HepG2 (cell line): ENCODE results near the gene ULK4. TPM values are rescaled to one million over a fixed set of nuclear protein-coding genes. Genes with fewer than 3 reads are reported as not detected.
A peak's percentile ranks its signal among the peaks of the same experiment; 100 is the strongest.

Source experiments
- ATAC-seq: fragments of 200-7000 bp; cut with Tn5 transposase; 3 replicates; pipeline ENCODE4 v1.9.1; 2020; ENCODE audit warnings: mild to moderate bottlenecking, moderate library complexity
- BruUV-seq: library from RNA; stranded (reverse); fragments of 400-500 nt; replicated peaks from 2 replicates; lab custom pipeline; 2021; lab: Mats Ljungman, UMichigan
- CTCF ChIA-PET: fragments of 300-600 bp; formaldehyde crosslinking; extraction: SDS; loops from one replicate; lab custom pipeline; 2021; ENCODE audit warnings: low total read pairs, inconsistent platforms, low intra/inter-chr PET ratio; lab: Yijun Ruan, JAX
- POLR2A ChIA-PET: fragments of 350-600 bp; sonication (Branson Sonifier 250); formaldehyde crosslinking; loops from one replicate; lab custom pipeline; 2020; ENCODE audit warnings: antibody characterized with exemption, inconsistent platforms; lab: Yijun Ruan, JAX
- DNase-seq: peaks from one replicate; pipeline ENCODE4 v3.0.0-alpha.2; 2015; ENCODE audit warnings: low spot score
- FAIRE-seq: peaks from 3 replicates; lab custom pipeline; 2011; peaks lifted over from hg19 to GRCh38; lab: Jason Lieb, UNC
- H2AFZ ChIP-seq: one replicate; pipeline ENCODE4 v1.6.1; 2011; ENCODE audit warnings: low read length, inconsistent platforms
- H3K27ac ChIP-seq: fragments of 300-600 bp; 3 replicates; pipeline ENCODE4 v1.8.0; 2011; ENCODE audit warnings: mixed run types, mild to moderate bottlenecking, mixed read lengths, low read length, inconsistent platforms; ENCODE audit not compliant: insufficient read depth; ENCODE audit errors: extremely low read length
- H3K27me3 ChIP-seq, 2 experiments: fragments of 200-600 bp in 1 of 2; 2 replicates in 1 of 2; 3 replicates in 1 of 2; pipeline versions ENCODE4 v1.6.0 to v1.8.0; 2011; ENCODE audit warnings: low read length in 2 of 2, mild to moderate bottlenecking in 2 of 2, moderate library complexity in 2 of 2, inconsistent platforms in 1 of 2; ENCODE audit not compliant: insufficient read depth in 2 of 2, control insufficient read depth in 1 of 2
- H3K36me3 ChIP-seq, 2 experiments: fragments of 200-600 bp in 1 of 2; replicated peaks in 1 of 2; 2 replicates in 1 of 2; 3 replicates in 1 of 2; pipeline versions ENCODE4 v1.5.1 to v1.8.0; 2011; ENCODE audit warnings: low read length in 2 of 2, inconsistent platforms in 1 of 2; ENCODE audit not compliant: insufficient read depth in 2 of 2, control insufficient read depth in 1 of 2
- H3K4me1 ChIP-seq: 2 replicates; pipeline ENCODE4 v1.5.1; 2012; ENCODE audit warnings: low read length, inconsistent platforms; ENCODE audit not compliant: insufficient read depth
- H3K4me2 ChIP-seq: 2 replicates; pipeline ENCODE4 v1.6.0; 2011; ENCODE audit warnings: low read depth, low read length, inconsistent platforms
- H3K4me3 ChIP-seq, 3 experiments: fragments of 200-600 bp in 1 of 3; sonication (generic), shearing (Covaris generic) in 1 of 3; replicated peaks in 1 of 3; 2 replicates each; pipeline ENCODE4 v1.5.1; 2011 to 2016; ENCODE audit warnings: low read length in 3 of 3, inconsistent platforms in 2 of 3, low read depth in 2 of 3, mild to moderate bottlenecking in 2 of 3, control low read depth in 1 of 3, mixed read lengths in 1 of 3; ENCODE audit not compliant: insufficient read depth in 1 of 3
- H3K79me2 ChIP-seq: one replicate; pipeline ENCODE4 v1.6.1; 2011; ENCODE audit warnings: low read length, inconsistent platforms; ENCODE audit not compliant: insufficient read depth
- H3K9ac ChIP-seq: 2 replicates; pipeline ENCODE4 v1.6.0; 2011; ENCODE audit warnings: mild to moderate bottlenecking, low read depth, low read length, inconsistent platforms; ENCODE audit not compliant: insufficient read depth
- H3K9me3 ChIP-seq: 2 replicates; pipeline ENCODE4 v1.5.1; 2012; ENCODE audit warnings: mild to moderate bottlenecking, low read length
- H4K20me1 ChIP-seq: 2 replicates; pipeline ENCODE4 v1.6.0; 2011; ENCODE audit warnings: inconsistent platforms, mild to moderate bottlenecking, low read length, moderate library complexity; ENCODE audit not compliant: insufficient read depth
- ARID2 ChIP-seq: sonication (generic); formaldehyde crosslinking; IDR thresholded peaks from 2 replicates; pipeline ENCODE4 v1.8.1; 2022; ENCODE audit warnings: mild to moderate bottlenecking, missing genetic modification reagents, borderline replicate concordance
- CC2D1A ChIP-seq: sonication (generic); formaldehyde crosslinking; IDR thresholded peaks from 2 replicates; pipeline ENCODE4 v1.8.1; 2023; ENCODE audit warnings: mild to moderate bottlenecking, missing genetic modification reagents
- CREM ChIP-seq, 2 experiments: sonication (generic) in 1 of 2; formaldehyde crosslinking in 1 of 2; IDR thresholded peaks; 2 replicates each; pipeline versions ENCODE4 v1.4.0 to v1.6.1; 2016 to 2020; ENCODE audit warnings: antibody characterized with exemption in 1 of 2, mild to moderate bottlenecking in 1 of 2, missing genetic modification reagents in 1 of 2
- EP300 ChIP-seq, 3 experiments: sonication (generic) in 1 of 3; formaldehyde crosslinking in 1 of 3; IDR thresholded peaks; 2 replicates each; pipeline versions ENCODE4 v1.5.1 to v1.6.1; 2011 to 2020; ENCODE audit warnings: low read depth in 2 of 3, low read length in 2 of 3, borderline replicate concordance in 1 of 3, improper control_type of control experiment in 1 of 3, mild to moderate bottlenecking in 1 of 3, missing genetic modification reagents in 1 of 3, moderate library complexity in 1 of 3
- GFI1 ChIP-seq: sonication (generic); formaldehyde crosslinking; IDR thresholded peaks from 2 replicates; pipeline ENCODE4 v1.5.0; 2020; ENCODE audit warnings: missing genetic modification reagents, mild to moderate bottlenecking, borderline replicate concordance
- GZF1 ChIP-seq: sonication (generic); formaldehyde crosslinking; IDR thresholded peaks from 2 replicates; pipeline ENCODE4 v1.5.1; 2020; ENCODE audit warnings: mild to moderate bottlenecking, missing genetic modification reagents
- HDAC1 ChIP-seq: sonication (generic); formaldehyde crosslinking; IDR thresholded peaks from 2 replicates; pipeline ENCODE4 v1.5.1; 2020; ENCODE audit warnings: mild to moderate bottlenecking, missing genetic modification reagents
- HNRNPUL1 ChIP-seq: fragments of 200-400 bp; formaldehyde crosslinking; IDR thresholded peaks from 2 replicates; pipeline ENCODE4 v1.6.1; 2017; ENCODE audit warnings: low read depth, mild to moderate bottlenecking, low read length, moderate library complexity
- HOXA3 ChIP-seq: sonication (generic); formaldehyde crosslinking; IDR thresholded peaks from 2 replicates; pipeline ENCODE4 v1.5.0; 2020; ENCODE audit warnings: missing genetic modification reagents
- MAX ChIP-seq: IDR thresholded peaks from 2 replicates; pipeline ENCODE4 v1.6.1; 2012; ENCODE audit warnings: inconsistent platforms
- MEF2D ChIP-seq: sonication (generic); formaldehyde crosslinking; IDR thresholded peaks from 2 replicates; pipeline ENCODE4 v1.5.1; 2020; ENCODE audit warnings: mild to moderate bottlenecking, missing genetic modification reagents
- MLLT10 ChIP-seq: sonication (generic); formaldehyde crosslinking; IDR thresholded peaks from 2 replicates; pipeline ENCODE4 v1.4.0; 2020; ENCODE audit warnings: missing genetic modification reagents
- NR2F1 ChIP-seq, 2 experiments: fragments of 450-650 bp in 1 of 2; formaldehyde crosslinking in 1 of 2; IDR thresholded peaks; 2 replicates each; pipeline versions ENCODE4 v1.5.0 to v1.6.1; 2016 to 2020; ENCODE audit warnings: mild to moderate bottlenecking in 1 of 2, missing compliant biosample characterization in 1 of 2, missing genetic modification reagents in 1 of 2, moderate library complexity in 1 of 2
- SUZ12 ChIP-seq: fragments of 150-350 bp; IDR thresholded peaks from 2 replicates; pipeline ENCODE4 v1.6.1; 2014; ENCODE audit warnings: low read depth, low read length
- TARDBP ChIP-seq: sonication (generic); formaldehyde crosslinking; IDR thresholded peaks from 2 replicates; pipeline ENCODE4 v1.8.0; 2022; ENCODE audit warnings: mild to moderate bottlenecking, missing genetic modification reagents
- ZNF17 ChIP-seq: sonication (generic); formaldehyde crosslinking; IDR thresholded peaks from 2 replicates; pipeline ENCODE4 v1.5.0; 2020; ENCODE audit warnings: mild to moderate bottlenecking, missing genetic modification reagents
- ZNF629 ChIP-seq: sonication (generic); formaldehyde crosslinking; conservative IDR thresholded peaks from 2 replicates; pipeline ENCODE4 v1.5.0; 2020; ENCODE audit warnings: missing genetic modification reagents
- ZNF780A ChIP-seq: sonication (generic); formaldehyde crosslinking; IDR thresholded peaks from 2 replicates; pipeline ENCODE4 v1.8.0; 2022; ENCODE audit warnings: mild to moderate bottlenecking, missing genetic modification reagents, moderate library complexity
- WGBS: methylation state at CpG from one replicate; pipeline ENCODE4 v1.1.6; 2017; ENCODE audit warnings: low lambda C conversion rate; 5-methylcytosine and 5-hydroxymethylcytosine counted together
- in situ Hi-C: cut with HindIII; loops from 2 replicates; pipeline ENCODE4 v1.10.0; 2017; ENCODE audit warnings: low pct_unique_long_range_greater_than_20kb; ENCODE audit not compliant: extremely low pct_ligation_motif_present
- intact Hi-C: fragments of 100-400 bp; cut with micrococcal nuclease; formaldehyde crosslinking; loops from one replicate; pipeline ENCODE4 v1.10.0; 2022; ENCODE audit not compliant: unreplicated experiment
- polyA plus RNA-seq, 8 experiments: library from polyadenylated mRNA; depleted of rRNA in 3 of 8; stranded (reverse) in 7 of 8; unstranded in 1 of 8; fragments of >200 nt; fragmentation: Illumina TruSeq in 4 of 8; extraction: Trizol in 4 of 8; gene quantifications; 2 replicates each; pipeline versions ENCODE4 v1.2.1 to v1.2.3, GENCODE V29; 2011 to 2016; ENCODE audit warnings: low read depth in 4 of 8, missing spikeins in 1 of 8, mixed read lengths in 1 of 8; ENCODE audit not compliant: insufficient read depth in 1 of 8
- total RNA-seq, 5 experiments: library from RNA; depleted of rRNA; stranded (reverse); fragments of >200 nt; fragmentation: Illumina TruSeq; extraction: Trizol; gene quantifications; 2 replicates each; pipeline ENCODE4 v1.2.3, GENCODE V29; 2016; ENCODE audit warnings: low read depth in 1 of 5
- TF ChIP-seq, protein P1 (sequence below): sonication (generic); formaldehyde crosslinking; IDR thresholded peaks from 2 replicates; pipeline ENCODE4 v1.4.0; 2020; ENCODE audit warnings: missing genetic modification reagents

Gene ULK4
- total and polyA plus RNA-seq, 2 of the 13 experiments (the other 11 are each of a cell fraction or from before 2014, with no cell fraction given), result 6.7 to 11.8 TPM

- no peaks in the 10 kb centered on the region; a peak in 1 of 5 replicates for H3K27me3 ChIP-seq
- H3K4me2 ChIP-seq, result peak overlapping the region; percentile 54
- in situ Hi-C loops (no loop called here), intact Hi-C loops (no loop called here)
- FAIRE-seq (no peak), DNase-seq (peak; percentile 72), ATAC-seq (peak; percentile 96)
- H3K79me2 ChIP-seq, result no peaks in the 10 kb centered on the region
- H3K9me3 ChIP-seq, result no peaks in the 10 kb centered on the region
- H3K9ac ChIP-seq, result no peak overlapping the region
- peak overlapping the region; percentile 57 for H3K27ac ChIP-seq
- WGBS, result 23% methylated on average over 4 of the region's 4 CpGs
- peak overlapping the region in 1 of 3 experiments; percentile 32; a peak in 1 of 6 replicates for H3K4me3 ChIP-seq
- CTCF ChIA-PET, result no interaction called here
- POLR2A ChIA-PET, result interaction anchor here (1.3 kb wide), 1 partner anchor 165 kb away, joined by 5 read pairs; the partner anchor contains the start of gene CTNNB1
- peaks cover 44% of the 10 kb centered on the region for H3K4me1 ChIP-seq
- no peak overlapping the region for H2AFZ ChIP-seq
- no TSS peak for BruUV-seq
- H4K20me1 ChIP-seq, result no peaks in the 10 kb centered on the region
- H3K36me3 ChIP-seq, result no peaks in the 10 kb centered on the region
- TF ChIP-seq CREM (IDR thresholded peaks at IDR 0.05) (peak; percentile 75), CREM (CRISPR knock-in tag; IDR thresholded peaks at IDR 0.05) (no peak), NR2F1 (CRISPR knock-in tag; IDR thresholded peaks at IDR 0.05) (peak; percentile 74 to 75), EP300 (IDR thresholded peaks at IDR 0.05; ENCODE audit: low read depth in 2 of 2, low read length in 2 of 2) (peak in 1 of 2 experiments; percentile 81; a peak in 2 of 4 replicates), EP300 (CRISPR knock-in tag; IDR thresholded peaks at IDR 0.05; ENCODE audit: borderline replicate concordance) (no peak), HNRNPUL1 (no peak), GFI1 (CRISPR knock-in tag) (peak; percentile 85; the same call in 1 of the 2 replicates), CC2D1A (no peak), HOXA3 (CRISPR knock-in tag) (peak; percentile 67; the same call in 1 of the 2 replicates), MLLT10 (no peak), MAX (0 out of 2 replicates have a peak, but pooled peaks have one; percentile 40), MEF2D (CRISPR knock-in tag) (peak; percentile 47; the same call in 1 of the 2 replicates), ZNF780A (CRISPR knock-in tag) (no peak), TARDBP (CRISPR knock-in tag) (peak; percentile 63; the same call in 1 of the 2 replicates), ZNF629 (CRISPR knock-in tag) (peak; percentile 59), ZNF17 (CRISPR knock-in tag) (no peak), SUZ12 (no peak), ARID2 (CRISPR knock-in tag) (no peak), HDAC1 (CRISPR knock-in tag) (peak; percentile 85), GZF1 (no peak)
- TF ChIP-seq, protein P1, sequence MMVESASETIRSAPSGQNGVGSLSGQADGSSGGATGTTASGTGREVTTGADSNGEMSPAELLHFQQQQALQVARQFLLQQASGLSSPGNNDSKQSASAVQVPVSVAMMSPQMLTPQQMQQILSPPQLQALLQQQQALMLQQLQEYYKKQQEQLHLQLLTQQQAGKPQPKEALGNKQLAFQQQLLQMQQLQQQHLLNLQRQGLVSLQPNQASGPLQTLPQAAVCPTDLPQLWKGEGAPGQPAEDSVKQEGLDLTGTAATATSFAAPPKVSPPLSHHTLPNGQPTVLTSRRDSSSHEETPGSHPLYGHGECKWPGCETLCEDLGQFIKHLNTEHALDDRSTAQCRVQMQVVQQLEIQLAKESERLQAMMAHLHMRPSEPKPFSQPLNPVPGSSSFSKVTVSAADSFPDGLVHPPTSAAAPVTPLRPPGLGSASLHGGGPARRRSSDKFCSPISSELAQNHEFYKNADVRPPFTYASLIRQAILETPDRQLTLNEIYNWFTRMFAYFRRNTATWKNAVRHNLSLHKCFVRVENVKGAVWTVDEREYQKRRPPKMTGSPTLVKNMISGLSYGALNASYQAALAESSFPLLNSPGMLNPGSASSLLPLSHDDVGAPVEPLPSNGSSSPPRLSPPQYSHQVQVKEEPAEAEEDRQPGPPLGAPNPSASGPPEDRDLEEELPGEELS (CRISPR knock-in tag), result peak; percentile 90
Observed at GRCh38 chr3:41363830-41364523, 597.9 kb downstream of the ULK4 start.
